Measurements from ENCODE around the gene RAD18. TPM values are rescaled to one million over a fixed set of nuclear protein-coding genes. Genes with fewer than 3 reads are reported as not detected.

Gene RAD18
- total and polyA plus RNA-seq, 9 of the 15 experiments (the other 6 are each of a cell fraction or from before 2014, with no cell fraction given) = 19.2 to 49.4 (median 34.4) TPM

GRCh38 chr3:8970971-8971589, 7.8 kb upstream of the RAD18 start (continued):
- TF ChIP-seq VEZF1 (CRISPR knock-in tag; IDR thresholded peaks at IDR 0.05) = no peak
- TF ChIP-seq KAT8 (IDR thresholded peaks at IDR 0.05; ENCODE audit: low read depth) = no peak
- TF ChIP-seq POLR2G (IDR thresholded peaks at IDR 0.05; ENCODE audit: low read depth, low read length) = no peak
- no peak for TF ChIP-seq MAZ (CRISPR knock-in tag; conservative IDR thresholded peaks at IDR 0.05 in 1 of 2, IDR thresholded peaks at IDR 0.05 in 1 of 2)
- peak in 1 of 2 experiments; percentile 25 for TF ChIP-seq E2F6 (IDR thresholded peaks at IDR 0.05; ENCODE audit: borderline replicate concordance in 1 of 2, extremely low read depth in 1 of 2, insufficient read depth in 1 of 2, insufficient read length in 1 of 2, low read depth in 1 of 2, low read length in 1 of 2, poor library complexity in 1 of 2, severe bottlenecking in 1 of 2)
- TF ChIP-seq SUPT5H (IDR thresholded peaks at IDR 0.05) = no peak
- TF ChIP-seq NCOA1 (IDR thresholded peaks at IDR 0.05; ENCODE audit: low read depth) = no peak
- TF ChIP-seq CBFA2T2 (conservative IDR thresholded peaks at IDR 0.05) = no peak
- TF ChIP-seq PHF20 (IDR thresholded peaks at IDR 0.05; ENCODE audit: partially characterized antibody) = no peak
- no peak for TF ChIP-seq CBX8 (IDR thresholded peaks at IDR 0.05; ENCODE audit: borderline replicate concordance, extremely low read depth, low read depth, low read length, poor library complexity, severe bottlenecking)
- TF ChIP-seq E2F1 (CRISPR knock-in tag; IDR thresholded peaks at IDR 0.05) = no peak
- TF ChIP-seq ZBTB43 (CRISPR knock-in tag; IDR thresholded peaks at IDR 0.05) = no peak
